HepG2 (cell line): ENCODE data around the gene FBXW8. TPM values are rescaled to one million over a fixed set of nuclear protein-coding genes. Genes with fewer than 3 reads are reported as not detected.
A peak's percentile ranks its signal among the peaks of the same experiment; 100 is the strongest.

Experiments
- CENPT ChIP-seq: sonication (generic); formaldehyde crosslinking; IDR thresholded peaks from 2 replicates; pipeline ENCODE4 v1.8.0; 2022; ENCODE audit warnings: low read depth, mild to moderate bottlenecking, moderate library complexity, missing genetic modification reagents
- FOXA1 ChIP-seq, 2 experiments: fragments of 450-650 bp in 1 of 2; sonication (generic) in 1 of 2; formaldehyde crosslinking in 1 of 2; IDR thresholded peaks; 2 replicates each; pipeline versions ENCODE4 v1.4.0 to v1.6.1; 2016 to 2020; ENCODE audit warnings: missing genetic modification reagents in 1 of 2
- IKZF1 ChIP-seq: fragments of 450-650 bp; IDR thresholded peaks from 2 replicates; pipeline ENCODE4 v1.7.1; 2016
- IRF1 ChIP-seq: sonication (generic); formaldehyde crosslinking; IDR thresholded peaks from 2 replicates; pipeline ENCODE4 v1.4.0; 2020; ENCODE audit warnings: low read depth, mild to moderate bottlenecking, missing genetic modification reagents
- ISX ChIP-seq: sonication (generic); formaldehyde crosslinking; conservative IDR thresholded peaks from 2 replicates; pipeline ENCODE4 v1.5.0; 2020; ENCODE audit warnings: missing genetic modification reagents
- KLF12 ChIP-seq: sonication (generic); formaldehyde crosslinking; IDR thresholded peaks from 2 replicates; pipeline ENCODE4 v1.4.0; 2020; ENCODE audit warnings: missing genetic modification reagents, borderline replicate concordance
- MEIS2 ChIP-seq: sonication (generic); formaldehyde crosslinking; IDR thresholded peaks from 2 replicates; pipeline ENCODE4 v1.9.0; 2021; ENCODE audit warnings: mild to moderate bottlenecking, missing genetic modification reagents
- POLR2AphosphoS2 ChIP-seq: IDR thresholded peaks from 2 replicates; pipeline ENCODE4 v1.6.1; 2011; ENCODE audit warnings: low read depth, low read length, improper control_type of control experiment
- RARG ChIP-seq: sonication (generic); formaldehyde crosslinking; IDR thresholded peaks from 2 replicates; pipeline ENCODE4 v1.4.0; 2020; ENCODE audit warnings: low read depth, mild to moderate bottlenecking, missing genetic modification reagents
- RFXANK ChIP-seq: IDR thresholded peaks from 2 replicates; pipeline ENCODE4 v1.6.1; 2016
- SKI ChIP-seq: fragments of 450-650 bp; IDR thresholded peaks from one replicate; pipeline ENCODE4 v1.6.1; 2018; ENCODE audit warnings: mild to moderate bottlenecking; ENCODE audit not compliant: partially characterized antibody
- SP4 ChIP-seq: sonication (generic); formaldehyde crosslinking; IDR thresholded peaks from 2 replicates; pipeline ENCODE4 v1.8.1; 2023; ENCODE audit warnings: mild to moderate bottlenecking, missing genetic modification reagents
- THAP7 ChIP-seq: sonication (generic); formaldehyde crosslinking; IDR thresholded peaks from 2 replicates; pipeline ENCODE4 v1.8.1; 2023; ENCODE audit warnings: mild to moderate bottlenecking, missing genetic modification reagents
- TOE1 ChIP-seq: sonication (generic); formaldehyde crosslinking; IDR thresholded peaks from 2 replicates; pipeline ENCODE4 v1.4.0; 2020; ENCODE audit warnings: mild to moderate bottlenecking, missing genetic modification reagents
- ZFP1 ChIP-seq: IDR thresholded peaks from 2 replicates; pipeline ENCODE4 v1.6.1; 2016
- ZNF136 ChIP-seq: sonication (generic); formaldehyde crosslinking; IDR thresholded peaks from 2 replicates; pipeline ENCODE4 v1.8.1; 2022; ENCODE audit warnings: low read depth, mild to moderate bottlenecking, moderate library complexity, missing genetic modification reagents
- ZNF251 ChIP-seq: sonication (generic); formaldehyde crosslinking; IDR thresholded peaks from 2 replicates; pipeline ENCODE4 v1.9.0; 2021; ENCODE audit warnings: mild to moderate bottlenecking, missing genetic modification reagents
- ZNF468 ChIP-seq: sonication (generic); formaldehyde crosslinking; IDR thresholded peaks from 2 replicates; pipeline ENCODE4 v1.8.0; 2022; ENCODE audit warnings: mild to moderate bottlenecking, moderate library complexity, missing genetic modification reagents
- ZNF510 ChIP-seq: sonication (generic); formaldehyde crosslinking; IDR thresholded peaks from 2 replicates; pipeline ENCODE4 v1.4.0; 2020; ENCODE audit warnings: low read depth, mild to moderate bottlenecking, missing genetic modification reagents
- ZNF761 ChIP-seq: sonication (generic); formaldehyde crosslinking; conservative IDR thresholded peaks from 2 replicates; pipeline ENCODE4 v1.4.0; 2020; ENCODE audit warnings: mild to moderate bottlenecking, missing genetic modification reagents
- ZNF879 ChIP-seq: sonication (generic); formaldehyde crosslinking; IDR thresholded peaks from 2 replicates; pipeline ENCODE4 v1.8.1; 2023; ENCODE audit warnings: missing genetic modification reagents
- ZSCAN22 ChIP-seq: sonication (generic); formaldehyde crosslinking; IDR thresholded peaks from 2 replicates; pipeline ENCODE4 v1.4.0; 2020; ENCODE audit warnings: mild to moderate bottlenecking, missing genetic modification reagents
- polyA plus RNA-seq, 8 experiments: library from polyadenylated mRNA; depleted of rRNA in 3 of 8; stranded (reverse) in 7 of 8; unstranded in 1 of 8; fragments of >200 nt; fragmentation: Illumina TruSeq in 4 of 8; extraction: Trizol in 4 of 8; gene quantifications; 2 replicates each; pipeline versions ENCODE4 v1.2.1 to v1.2.3, GENCODE V29; 2011 to 2016; ENCODE audit warnings: low read depth in 4 of 8, missing spikeins in 1 of 8, mixed read lengths in 1 of 8; ENCODE audit not compliant: insufficient read depth in 1 of 8
- total RNA-seq, 5 experiments: library from RNA; depleted of rRNA; stranded (reverse); fragments of >200 nt; fragmentation: Illumina TruSeq; extraction: Trizol; gene quantifications; 2 replicates each; pipeline ENCODE4 v1.2.3, GENCODE V29; 2016; ENCODE audit warnings: low read depth in 1 of 5
- TF ChIP-seq, protein P1 (sequence below): sonication (generic); formaldehyde crosslinking; IDR thresholded peaks from 2 replicates; pipeline ENCODE4 v1.5.0; 2020; ENCODE audit warnings: missing genetic modification reagents
- TF ChIP-seq, protein P2 (sequence below): sonication (generic); formaldehyde crosslinking; IDR thresholded peaks from 2 replicates; pipeline ENCODE4 v1.4.0; 2020; ENCODE audit warnings: missing genetic modification reagents
- TF ChIP-seq, protein P3 (sequence below): sonication (generic); formaldehyde crosslinking; IDR thresholded peaks from 2 replicates; pipeline ENCODE4 v1.8.0; 2023; ENCODE audit warnings: mild to moderate bottlenecking, missing genetic modification reagents
- TF ChIP-seq, protein P4 (sequence below): sonication (generic); formaldehyde crosslinking; IDR thresholded peaks from 2 replicates; pipeline ENCODE4 v1.4.0; 2020; ENCODE audit warnings: missing genetic modification reagents

FBXW8 gene
- total and polyA plus RNA-seq, 2 of the 13 experiments (the other 11 are each of a cell fraction or from before 2014, with no cell fraction given) = 5.1 to 5.9 TPM

- TF ChIP-seq, protein P1, sequence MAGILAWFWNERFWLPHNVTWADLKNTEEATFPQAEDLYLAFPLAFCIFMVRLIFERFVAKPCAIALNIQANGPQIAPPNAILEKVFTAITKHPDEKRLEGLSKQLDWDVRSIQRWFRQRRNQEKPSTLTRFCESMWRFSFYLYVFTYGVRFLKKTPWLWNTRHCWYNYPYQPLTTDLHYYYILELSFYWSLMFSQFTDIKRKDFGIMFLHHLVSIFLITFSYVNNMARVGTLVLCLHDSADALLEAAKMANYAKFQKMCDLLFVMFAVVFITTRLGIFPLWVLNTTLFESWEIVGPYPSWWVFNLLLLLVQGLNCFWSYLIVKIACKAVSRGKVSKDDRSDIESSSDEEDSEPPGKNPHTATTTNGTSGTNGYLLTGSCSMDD = no peak
- TF ChIP-seq IKZF1 = no peak
- TF ChIP-seq ZNF879 (CRISPR knock-in tag) = no peak
- no peak for TF ChIP-seq TOE1 (CRISPR knock-in tag)
- no peak for TF ChIP-seq THAP7 (CRISPR knock-in tag)
- TF ChIP-seq, protein P2, sequence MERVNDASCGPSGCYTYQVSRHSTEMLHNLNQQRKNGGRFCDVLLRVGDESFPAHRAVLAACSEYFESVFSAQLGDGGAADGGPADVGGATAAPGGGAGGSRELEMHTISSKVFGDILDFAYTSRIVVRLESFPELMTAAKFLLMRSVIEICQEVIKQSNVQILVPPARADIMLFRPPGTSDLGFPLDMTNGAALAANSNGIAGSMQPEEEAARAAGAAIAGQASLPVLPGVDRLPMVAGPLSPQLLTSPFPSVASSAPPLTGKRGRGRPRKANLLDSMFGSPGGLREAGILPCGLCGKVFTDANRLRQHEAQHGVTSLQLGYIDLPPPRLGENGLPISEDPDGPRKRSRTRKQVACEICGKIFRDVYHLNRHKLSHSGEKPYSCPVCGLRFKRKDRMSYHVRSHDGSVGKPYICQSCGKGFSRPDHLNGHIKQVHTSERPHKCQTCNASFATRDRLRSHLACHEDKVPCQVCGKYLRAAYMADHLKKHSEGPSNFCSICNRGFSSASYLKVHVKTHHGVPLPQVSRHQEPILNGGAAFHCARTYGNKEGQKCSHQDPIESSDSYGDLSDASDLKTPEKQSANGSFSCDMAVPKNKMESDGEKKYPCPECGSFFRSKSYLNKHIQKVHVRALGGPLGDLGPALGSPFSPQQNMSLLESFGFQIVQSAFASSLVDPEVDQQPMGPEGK (CRISPR knock-in tag) = no peak
- TF ChIP-seq, protein P3, sequence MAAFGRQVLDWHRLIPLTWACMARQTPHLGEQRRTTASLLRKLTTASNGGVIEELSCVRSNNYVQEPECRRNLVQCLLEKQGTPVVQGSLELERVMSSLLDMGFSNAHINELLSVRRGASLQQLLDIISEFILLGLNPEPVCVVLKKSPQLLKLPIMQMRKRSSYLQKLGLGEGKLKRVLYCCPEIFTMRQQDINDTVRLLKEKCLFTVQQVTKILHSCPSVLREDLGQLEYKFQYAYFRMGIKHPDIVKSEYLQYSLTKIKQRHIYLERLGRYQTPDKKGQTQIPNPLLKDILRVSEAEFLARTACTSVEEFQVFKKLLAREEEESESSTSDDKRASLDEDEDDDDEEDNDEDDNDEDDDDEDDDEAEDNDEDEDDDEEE (CRISPR knock-in tag) = no peak
- TF ChIP-seq RARG (CRISPR knock-in tag) = no peak
- TF ChIP-seq FOXA1 (IDR thresholded peaks at IDR 0.05) = no peak
- peak; percentile 17; the same call in 1 of the 2 replicates for TF ChIP-seq FOXA1 (CRISPR knock-in tag; IDR thresholded peaks at IDR 0.05)
- TF ChIP-seq RFXANK (CRISPR knock-in tag) = no peak
- no peak for TF ChIP-seq ZNF468 (CRISPR knock-in tag)
- TF ChIP-seq ZSCAN22 (CRISPR knock-in tag) = no peak
- TF ChIP-seq MEIS2 (CRISPR knock-in tag) = no peak
- TF ChIP-seq IRF1 = no peak
- TF ChIP-seq ZNF251 (CRISPR knock-in tag) = no peak
- TF ChIP-seq POLR2AphosphoS2 = no peak
- no peak for TF ChIP-seq ZNF510
- TF ChIP-seq ISX (CRISPR knock-in tag) = no peak
- no peak for TF ChIP-seq ZNF761 (CRISPR knock-in tag)
- TF ChIP-seq ZNF136 (CRISPR knock-in tag) = no peak
- TF ChIP-seq ZFP1 (CRISPR knock-in tag) = no peak
- no peak for TF ChIP-seq SP4 (CRISPR knock-in tag)
- TF ChIP-seq SKI = peak; percentile 69
- no peak for TF ChIP-seq KLF12 (CRISPR knock-in tag)
- no peak for TF ChIP-seq CENPT
- TF ChIP-seq, protein P4, sequence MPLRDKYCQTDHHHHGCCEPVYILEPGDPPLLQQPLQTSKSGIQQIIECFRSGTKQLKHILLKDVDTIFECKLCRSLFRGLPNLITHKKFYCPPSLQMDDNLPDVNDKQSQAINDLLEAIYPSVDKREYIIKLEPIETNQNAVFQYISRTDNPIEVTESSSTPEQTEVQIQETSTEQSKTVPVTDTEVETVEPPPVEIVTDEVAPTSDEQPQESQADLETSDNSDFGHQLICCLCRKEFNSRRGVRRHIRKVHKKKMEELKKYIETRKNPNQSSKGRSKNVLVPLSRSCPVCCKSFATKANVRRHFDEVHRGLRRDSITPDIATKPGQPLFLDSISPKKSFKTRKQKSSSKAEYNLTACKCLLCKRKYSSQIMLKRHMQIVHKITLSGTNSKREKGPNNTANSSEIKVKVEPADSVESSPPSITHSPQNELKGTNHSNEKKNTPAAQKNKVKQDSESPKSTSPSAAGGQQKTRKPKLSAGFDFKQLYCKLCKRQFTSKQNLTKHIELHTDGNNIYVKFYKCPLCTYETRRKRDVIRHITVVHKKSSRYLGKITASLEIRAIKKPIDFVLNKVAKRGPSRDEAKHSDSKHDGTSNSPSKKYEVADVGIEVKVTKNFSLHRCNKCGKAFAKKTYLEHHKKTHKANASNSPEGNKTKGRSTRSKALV = no peak
Observed at GRCh38 chr12:116916714-116917114, 6.0 kb downstream of the FBXW8 start (continued).
